Activated gamma-delta T cell treated with anti-CD3 and anti-CD28 coated beads, Interleukin-2, amount 50 U/mL, for 16 hours (primary cell): Measurements from ENCODE around the gene HTRA3.

Source experiments
- DNase-seq: peaks from one replicate; pipeline ENCODE4 v3.0.0-alpha.2; 2020; ENCODE audit warnings: low read depth

The HTRA3 gene

DNA sequence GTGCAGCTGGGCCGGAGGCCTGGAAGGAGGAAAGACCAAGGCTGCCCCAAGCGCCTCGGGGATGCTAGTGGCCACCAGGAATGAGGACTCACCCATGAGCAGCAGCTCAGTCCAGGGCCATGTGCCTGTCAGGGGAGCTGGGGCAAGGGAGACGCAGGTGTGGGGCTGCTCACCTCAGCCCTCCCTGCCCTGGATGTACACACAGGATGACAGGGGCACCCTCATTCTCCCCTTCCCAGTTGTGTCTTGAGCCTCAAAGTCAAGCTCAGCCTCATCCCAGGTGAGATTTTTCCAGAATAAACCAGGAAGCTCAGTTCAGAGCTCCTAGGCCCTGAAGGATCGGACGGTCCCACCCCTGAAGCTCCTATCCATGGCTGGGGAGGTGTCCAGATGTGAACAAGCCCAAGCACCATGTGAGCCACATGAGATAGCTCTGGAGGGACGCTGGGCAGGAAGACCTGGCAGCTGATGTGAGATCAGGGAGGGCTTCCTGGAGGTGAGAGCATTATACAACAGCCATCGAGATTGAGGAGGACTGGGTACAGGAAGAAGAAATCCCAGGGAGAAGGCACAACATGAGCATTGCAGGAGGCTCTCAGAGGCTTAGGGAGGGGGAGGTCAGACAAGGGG is 23.0 kb downstream of the HTRA3 start:
- no peak for DNase-seq

DNA sequence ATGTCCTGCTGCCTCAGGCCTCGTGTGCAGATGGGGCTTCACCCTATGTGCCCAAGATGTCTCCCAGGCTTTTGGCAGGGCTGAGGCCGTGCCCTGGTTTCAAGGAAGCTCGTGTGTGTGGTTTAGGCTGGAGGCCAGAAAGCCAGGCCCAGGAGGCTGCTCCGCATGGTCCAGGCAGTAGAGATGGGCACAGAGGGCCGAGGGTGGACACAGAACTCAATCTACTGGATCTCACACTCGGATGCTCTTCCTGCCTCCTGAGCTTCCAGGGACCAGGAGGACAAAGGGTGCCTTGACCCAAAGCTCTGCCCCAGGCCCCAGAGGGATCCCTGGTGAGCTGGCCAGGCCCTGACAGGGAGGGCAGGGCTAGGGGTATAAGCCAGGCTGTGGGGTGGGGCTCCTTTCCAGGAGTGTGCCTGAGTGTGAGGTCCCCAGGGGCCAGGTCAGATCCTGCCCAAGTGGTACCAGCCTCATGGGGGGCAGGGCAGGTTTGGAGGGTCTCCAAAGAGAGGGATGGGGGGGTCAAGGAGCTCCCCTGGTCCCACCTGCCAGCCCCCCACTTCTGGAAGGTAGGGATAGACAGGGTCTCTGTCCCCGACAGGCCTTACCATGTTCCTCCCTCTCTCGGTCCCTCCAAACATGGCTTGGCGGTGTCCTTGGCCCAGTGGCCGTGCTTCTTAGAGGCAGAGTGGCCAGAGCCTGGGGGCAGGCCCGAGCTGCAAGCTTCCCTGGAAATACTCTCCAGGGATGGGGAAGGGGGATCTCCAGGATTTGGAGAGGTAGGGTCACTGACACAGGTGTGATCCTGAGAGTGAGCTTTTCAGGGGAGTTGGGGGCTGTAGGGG is 23.8 kb downstream of the HTRA3 start:
- DNase-seq: no peak

GRCh38 chr4:8294036-8294435 is 24.5 kb downstream of the HTRA3 start:
- DNase-seq: no peak

- DNase-seq: no peak
Observed at GRCh38 chr4:8294775-8295174, 25.2 kb downstream of the HTRA3 start.

DNA sequence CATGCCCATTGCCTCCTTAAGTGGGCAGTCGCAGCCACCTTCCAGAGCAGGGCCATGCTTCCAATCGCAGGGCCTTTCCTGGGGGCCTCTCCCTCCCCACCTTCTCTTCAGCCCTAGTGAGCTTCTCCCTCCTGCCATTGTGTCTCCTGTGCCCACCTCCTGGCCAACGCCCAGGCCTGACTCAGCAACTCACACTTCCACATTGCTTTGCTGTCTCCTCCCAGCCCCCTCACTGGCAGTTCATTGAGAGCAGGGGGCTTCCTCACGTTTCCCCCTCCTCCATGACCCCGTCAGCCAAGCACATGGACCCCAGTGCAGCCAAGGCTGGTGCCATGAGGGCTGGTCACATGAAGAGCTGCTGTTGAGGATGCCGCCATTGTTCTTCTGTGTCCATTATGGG is 25.9 kb downstream of the HTRA3 start:
- DNase-seq: no peak

DNA sequence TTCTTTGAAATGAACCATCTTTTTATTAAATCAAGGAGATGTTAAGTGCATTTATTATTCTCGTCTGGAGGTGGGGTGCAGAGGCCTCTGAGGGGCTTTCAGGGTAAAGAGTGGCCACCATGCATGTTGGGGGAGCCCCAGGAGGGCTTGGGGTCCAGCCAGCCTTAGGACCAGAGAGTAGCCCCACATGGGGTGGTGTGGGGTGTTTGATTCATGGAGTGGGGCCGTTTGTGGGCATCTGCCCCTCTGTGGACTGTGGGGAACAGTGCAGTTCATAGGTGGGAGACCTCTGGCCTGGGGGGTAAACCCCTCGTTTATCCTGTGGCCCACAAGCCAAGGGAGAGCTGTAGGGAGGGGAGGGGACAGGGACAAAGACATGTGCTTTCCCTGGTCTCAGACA is 26.9 kb downstream of the HTRA3 start:
- DNase-seq: no peak

GRCh38 chr4:8297141-8297601 is 27.6 kb downstream of the HTRA3 start:
- DNase-seq: no peak

DNA sequence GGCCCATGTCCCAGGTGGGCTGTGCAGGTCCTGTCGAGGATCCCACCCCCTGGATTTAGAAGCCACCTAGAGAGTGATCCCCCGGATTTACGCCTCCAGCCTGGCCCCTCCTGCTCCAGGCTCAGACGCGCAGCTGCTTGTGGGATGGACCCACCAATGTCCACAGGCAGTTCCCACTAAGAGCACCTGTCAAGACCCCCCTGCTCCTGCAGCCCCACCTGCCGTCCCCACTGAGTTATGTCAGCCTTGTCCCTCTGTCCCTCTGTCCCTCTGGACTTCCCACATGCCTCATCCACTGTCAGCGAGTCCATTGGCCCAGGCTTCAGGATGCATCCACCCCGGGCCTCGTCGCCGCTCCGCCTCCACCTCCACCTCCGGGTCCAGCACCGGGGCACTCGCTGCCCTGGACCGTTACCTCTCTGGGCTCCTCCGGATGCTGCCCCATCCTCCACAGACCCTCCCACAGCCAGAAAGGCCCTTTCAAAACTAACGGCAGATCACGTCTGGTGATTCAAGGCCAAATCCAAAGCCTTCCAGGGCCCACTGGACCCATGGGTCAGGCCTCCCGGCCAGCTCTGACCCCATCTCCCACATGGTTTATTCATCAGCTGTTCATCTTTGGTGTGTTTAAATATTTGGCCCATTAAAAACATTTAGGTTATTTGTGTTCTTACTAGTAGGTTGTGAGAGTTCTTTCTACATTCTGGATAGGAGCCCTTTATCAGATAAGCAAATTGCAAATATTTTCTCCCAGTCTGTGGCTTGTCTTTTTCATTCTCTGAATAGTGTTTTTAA is 28.3 kb downstream of the HTRA3 start:
- no peak for DNase-seq

GRCh38 chr4:8300832-8301231 is 31.3 kb downstream of the HTRA3 start:
- DNase-seq: no peak

GRCh38 chr4:8301851-8302730 is 32.5 kb downstream of the HTRA3 start:
- DNase-seq: no peak

GRCh38 chr4:8303081-8303480 is 33.5 kb downstream of the HTRA3 start:
- no peak for DNase-seq

DNA sequence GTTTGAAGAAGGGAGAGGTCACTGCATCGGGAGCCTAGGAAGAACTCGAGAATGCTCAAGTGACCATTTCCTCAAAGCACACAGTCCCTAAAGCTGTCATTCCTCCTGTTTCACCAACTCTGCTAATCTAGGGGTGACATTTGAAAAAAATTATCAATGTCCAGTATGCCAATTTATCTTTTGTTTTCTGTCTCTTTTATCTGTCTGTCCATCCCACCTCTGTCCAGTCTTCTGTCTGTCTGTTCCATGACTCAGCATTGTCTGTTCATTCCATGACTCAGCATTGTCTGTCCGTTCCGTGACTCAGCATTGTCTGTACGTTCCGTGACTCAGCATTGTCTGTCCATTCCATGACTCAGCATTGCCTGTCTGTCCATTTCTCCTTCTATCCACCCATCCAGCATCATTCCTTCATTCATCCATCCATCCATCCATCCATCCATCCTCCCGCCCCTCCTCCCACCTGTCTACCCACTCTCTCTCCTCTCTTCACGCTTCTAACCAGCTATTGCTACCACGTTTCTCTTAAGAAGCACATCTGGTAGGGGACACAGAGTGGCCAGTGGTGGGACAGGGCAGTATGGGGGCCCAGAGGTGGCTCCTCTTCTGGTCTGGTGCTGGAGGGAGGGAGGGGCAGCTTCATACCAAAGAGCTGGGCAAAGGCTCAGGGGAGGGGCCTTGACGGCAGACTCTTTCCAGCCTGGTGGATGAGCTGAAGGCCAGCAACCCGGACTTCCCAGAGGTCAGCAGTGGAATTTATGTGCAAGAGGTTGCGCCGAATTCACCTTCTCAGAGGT is 34.1 kb downstream of the HTRA3 start:
- DNase-seq: no peak

DNA sequence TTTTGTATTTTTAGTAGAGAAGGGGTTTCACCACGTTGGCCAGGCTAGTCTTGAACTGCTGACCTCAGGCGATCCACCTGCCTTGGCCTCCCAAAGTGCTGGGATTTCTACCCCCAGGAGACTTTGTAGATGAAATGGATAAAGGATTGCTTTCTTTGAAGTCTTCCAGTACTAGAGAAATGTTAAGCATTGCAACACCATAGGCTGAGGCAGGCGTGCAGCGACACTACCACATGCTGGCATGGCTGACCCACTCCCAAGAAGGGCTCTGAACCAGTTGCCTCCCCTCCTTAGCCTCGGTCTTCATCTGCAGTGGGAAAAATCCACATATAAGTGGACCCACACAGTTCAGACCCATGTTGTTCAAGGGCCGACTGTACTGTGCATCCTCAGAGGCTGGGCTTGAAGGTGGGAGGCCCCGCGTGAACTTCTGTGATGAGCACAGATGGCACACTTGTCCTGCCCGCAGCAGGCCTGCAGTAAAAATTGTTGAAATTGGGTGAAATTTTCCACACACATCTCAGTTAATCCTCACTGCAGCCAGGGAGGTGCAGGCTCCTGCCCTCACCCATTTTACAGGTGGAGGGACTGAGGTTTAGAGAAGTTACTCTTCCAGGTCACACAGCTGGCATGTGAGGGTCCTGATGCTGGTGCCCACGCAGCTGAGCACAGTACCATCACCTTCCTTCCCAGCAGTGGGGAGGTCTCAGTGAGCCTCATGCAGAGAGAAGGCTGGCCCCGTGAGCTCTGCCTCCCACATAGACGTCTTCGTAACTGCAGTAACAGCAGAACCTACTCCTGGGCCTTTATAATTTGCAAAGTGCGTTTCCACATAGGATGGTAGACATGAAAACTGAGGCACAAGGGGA is 35.5 kb downstream of the HTRA3 start:
- DNase-seq: no peak

GRCh38 chr4:8305851-8306471 is 36.4 kb downstream of the HTRA3 start:
- no peak for DNase-seq

GRCh38 chr4:8306511-8307021 is 37.0 kb downstream of the HTRA3 start:
- no peak for DNase-seq

DNA sequence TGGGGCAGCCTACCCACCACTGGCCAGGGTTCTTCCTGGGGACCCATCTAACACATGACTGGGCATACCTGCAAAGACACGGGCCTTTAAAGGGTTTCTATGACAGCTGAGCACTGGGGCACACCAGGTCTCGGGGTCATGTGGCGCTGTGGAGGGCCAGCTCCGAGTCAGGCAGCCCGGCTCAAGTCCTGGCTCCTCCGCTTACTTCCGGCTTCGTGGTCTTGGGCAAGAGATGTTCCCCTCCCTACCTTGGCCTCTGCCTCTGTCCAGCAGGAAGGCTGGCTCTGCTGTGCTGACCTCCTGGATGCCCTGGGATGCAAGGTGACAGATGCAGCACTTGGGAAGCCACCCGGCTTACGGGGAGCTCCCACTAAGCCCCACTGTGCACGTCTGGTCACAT is 37.6 kb downstream of the HTRA3 start:
- no peak for DNase-seq

GRCh38 chr4:8307714-8308113 is 38.2 kb downstream of the HTRA3 start:
- no peak for DNase-seq

GRCh38 chr4:8308144-8308543 is 38.6 kb downstream of the HTRA3 start:
- DNase-seq: no peak
